ENCODE data around the gene HOXB5. TPM values are rescaled to one million over a fixed set of nuclear protein-coding genes. Genes with fewer than 3 reads are reported as not detected.

The HOXB5 gene
- total and polyA plus RNA-seq, 2 experiments from 2014 or later, result 0.27 to 4.4 TPM

DNA sequence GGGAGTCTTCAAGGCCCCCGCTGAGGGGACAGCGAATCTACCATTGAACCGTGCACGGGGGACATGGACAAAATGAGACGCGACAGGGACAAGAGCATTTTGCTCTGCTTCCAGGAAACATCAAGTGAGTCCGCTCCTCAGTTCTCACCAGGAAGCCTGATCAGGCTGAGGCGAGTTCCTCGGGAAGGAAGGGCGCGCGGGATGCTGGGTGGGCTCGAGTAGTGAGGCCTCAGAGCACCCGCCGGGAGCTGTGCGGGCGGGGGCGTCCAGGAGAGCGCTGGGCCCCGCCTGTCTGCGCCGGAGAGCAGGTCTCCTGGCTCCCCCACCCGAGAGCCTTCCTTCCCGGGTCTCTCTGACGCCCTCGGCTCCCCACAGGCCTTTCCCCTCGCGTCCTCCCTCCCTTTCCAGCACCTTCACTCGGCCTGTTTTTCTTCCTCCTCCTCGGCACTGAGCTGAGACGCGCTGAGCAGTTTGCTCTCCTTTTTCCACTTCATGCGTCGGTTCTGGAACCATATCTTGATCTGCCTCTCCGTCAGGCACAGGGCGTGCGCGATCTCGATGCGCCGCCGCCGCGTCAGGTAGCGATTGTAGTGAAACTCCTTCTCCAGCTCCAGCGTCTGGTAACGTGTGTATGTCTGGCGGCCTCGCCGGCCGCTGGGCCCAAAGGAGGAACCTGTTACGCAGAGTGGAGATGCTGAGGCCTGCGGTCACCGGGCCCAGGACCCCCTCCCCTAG lies 2.6 kb upstream of the HOXB5 start:
- peaks cover 10% of the 10 kb centered on the region for H3K4me1 ChIP-seq (ENCODE audit: insufficient read depth)
- peak; percentile 33 for DNase-seq (ENCODE audit: low spot score)
- H3K36me3 ChIP-seq (replicated peaks; ENCODE audit: insufficient read depth, low read depth), result no peaks in the 10 kb centered on the region
- no peaks in the 10 kb centered on the region for H3K9me2 ChIP-seq (replicated peaks; ENCODE audit: insufficient read depth)
- H4K20me1 ChIP-seq (ENCODE audit: insufficient read depth, poor library complexity, severe bottlenecking), result no peaks in the 10 kb centered on the region
- 12% methylated on average over 49 of the region's 54 CpGs for WGBS (ENCODE audit: low lambda C conversion rate, missing lambda C conversion rate)
- no peak overlapping the region for H2AFZ ChIP-seq
- TF ChIP-seq, protein P1, sequence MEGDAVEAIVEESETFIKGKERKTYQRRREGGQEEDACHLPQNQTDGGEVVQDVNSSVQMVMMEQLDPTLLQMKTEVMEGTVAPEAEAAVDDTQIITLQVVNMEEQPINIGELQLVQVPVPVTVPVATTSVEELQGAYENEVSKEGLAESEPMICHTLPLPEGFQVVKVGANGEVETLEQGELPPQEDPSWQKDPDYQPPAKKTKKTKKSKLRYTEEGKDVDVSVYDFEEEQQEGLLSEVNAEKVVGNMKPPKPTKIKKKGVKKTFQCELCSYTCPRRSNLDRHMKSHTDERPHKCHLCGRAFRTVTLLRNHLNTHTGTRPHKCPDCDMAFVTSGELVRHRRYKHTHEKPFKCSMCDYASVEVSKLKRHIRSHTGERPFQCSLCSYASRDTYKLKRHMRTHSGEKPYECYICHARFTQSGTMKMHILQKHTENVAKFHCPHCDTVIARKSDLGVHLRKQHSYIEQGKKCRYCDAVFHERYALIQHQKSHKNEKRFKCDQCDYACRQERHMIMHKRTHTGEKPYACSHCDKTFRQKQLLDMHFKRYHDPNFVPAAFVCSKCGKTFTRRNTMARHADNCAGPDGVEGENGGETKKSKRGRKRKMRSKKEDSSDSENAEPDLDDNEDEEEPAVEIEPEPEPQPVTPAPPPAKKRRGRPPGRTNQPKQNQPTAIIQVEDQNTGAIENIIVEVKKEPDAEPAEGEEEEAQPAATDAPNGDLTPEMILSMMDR (IDR thresholded peaks at IDR 0.05; ENCODE audit: poor library complexity), result no peak
- peak; percentile 47 for TF ChIP-seq EZH2 (IDR thresholded peaks at IDR 0.05; ENCODE audit: borderline replicate concordance)
- TF ChIP-seq EZH2phosphoT487 (IDR thresholded peaks at IDR 0.05; ENCODE audit: low read depth, severe bottlenecking, unreplicated experiment), result peak; percentile 29
- no peak overlapping the region for H3K4me3 ChIP-seq
- no peaks in the 10 kb centered on the region for H3K79me2 ChIP-seq
- H3K4me2 ChIP-seq, result peak overlapping the region; percentile 92
- H3K9me3 ChIP-seq (ENCODE audit: low read depth), result no peaks in the 10 kb centered on the region
- peak overlapping the region; percentile 4 for H3K27ac ChIP-seq
- peaks cover 95% of the 10 kb centered on the region for H3K27me3 ChIP-seq

DNA sequence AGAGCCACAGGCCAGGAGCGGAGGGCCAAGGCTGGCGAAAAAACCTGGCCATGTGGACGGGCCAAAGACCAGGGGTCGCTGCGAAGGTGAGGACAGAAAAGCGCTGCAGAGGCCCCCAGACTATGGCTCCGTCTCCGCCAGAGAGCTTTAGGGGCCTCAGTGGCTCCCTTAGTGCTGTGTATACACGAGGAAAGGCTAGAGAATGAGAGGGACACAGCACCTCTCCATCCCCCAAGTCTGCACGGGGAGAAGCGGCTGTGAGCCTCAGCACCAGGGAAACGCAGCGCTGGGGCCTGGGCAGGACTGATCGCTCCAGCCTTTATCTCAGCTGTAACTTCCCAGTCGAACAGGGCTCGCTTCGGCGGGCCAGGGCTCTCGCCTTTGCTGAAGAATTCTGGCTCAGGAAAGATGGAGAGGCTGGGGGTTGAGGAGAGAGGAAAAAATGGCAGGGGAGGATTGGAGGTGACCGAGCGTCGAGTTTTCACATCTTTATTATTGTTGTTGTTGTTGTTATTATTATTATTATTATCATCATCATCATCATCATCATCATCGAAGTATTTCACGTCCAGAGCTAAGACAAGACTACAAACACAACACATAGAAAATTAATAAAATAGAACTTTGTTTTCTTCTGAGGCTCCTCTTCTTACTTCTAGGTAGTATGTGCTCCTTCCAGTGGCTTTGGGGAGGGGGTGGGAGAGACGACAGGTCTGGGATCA lies 1.9 kb upstream of the HOXB5 start:
- H3K4me1 ChIP-seq (ENCODE audit: insufficient read depth), result peaks cover 4% of the 10 kb centered on the region
- H3K27ac ChIP-seq, result no peak overlapping the region
- no peaks in the 10 kb centered on the region for H3K79me2 ChIP-seq
- H3K36me3 ChIP-seq (replicated peaks; ENCODE audit: insufficient read depth, low read depth), result no peaks in the 10 kb centered on the region
- H3K27me3 ChIP-seq, result peaks cover 94% of the 10 kb centered on the region
- H3K9me2 ChIP-seq (replicated peaks; ENCODE audit: insufficient read depth), result no peaks in the 10 kb centered on the region
- TF ChIP-seq EZH2 (IDR thresholded peaks at IDR 0.05; ENCODE audit: borderline replicate concordance), result no peak
- TF ChIP-seq, protein P1 (IDR thresholded peaks at IDR 0.05; ENCODE audit: poor library complexity), result no peak
- TF ChIP-seq EZH2phosphoT487 (IDR thresholded peaks at IDR 0.05; ENCODE audit: low read depth, severe bottlenecking, unreplicated experiment), result peak; percentile 35
- WGBS (ENCODE audit: low lambda C conversion rate, missing lambda C conversion rate), result 47% methylated on average over 25 of the region's 25 CpGs
- DNase-seq (ENCODE audit: low spot score), result no peak
- no peak overlapping the region for H3K4me3 ChIP-seq
- no peaks in the 10 kb centered on the region for H3K9me3 ChIP-seq (ENCODE audit: low read depth)
- H3K4me2 ChIP-seq, result peak overlapping the region; percentile 92
- H4K20me1 ChIP-seq (ENCODE audit: insufficient read depth, poor library complexity, severe bottlenecking), result no peaks in the 10 kb centered on the region
- no peak overlapping the region for H2AFZ ChIP-seq

DNA sequence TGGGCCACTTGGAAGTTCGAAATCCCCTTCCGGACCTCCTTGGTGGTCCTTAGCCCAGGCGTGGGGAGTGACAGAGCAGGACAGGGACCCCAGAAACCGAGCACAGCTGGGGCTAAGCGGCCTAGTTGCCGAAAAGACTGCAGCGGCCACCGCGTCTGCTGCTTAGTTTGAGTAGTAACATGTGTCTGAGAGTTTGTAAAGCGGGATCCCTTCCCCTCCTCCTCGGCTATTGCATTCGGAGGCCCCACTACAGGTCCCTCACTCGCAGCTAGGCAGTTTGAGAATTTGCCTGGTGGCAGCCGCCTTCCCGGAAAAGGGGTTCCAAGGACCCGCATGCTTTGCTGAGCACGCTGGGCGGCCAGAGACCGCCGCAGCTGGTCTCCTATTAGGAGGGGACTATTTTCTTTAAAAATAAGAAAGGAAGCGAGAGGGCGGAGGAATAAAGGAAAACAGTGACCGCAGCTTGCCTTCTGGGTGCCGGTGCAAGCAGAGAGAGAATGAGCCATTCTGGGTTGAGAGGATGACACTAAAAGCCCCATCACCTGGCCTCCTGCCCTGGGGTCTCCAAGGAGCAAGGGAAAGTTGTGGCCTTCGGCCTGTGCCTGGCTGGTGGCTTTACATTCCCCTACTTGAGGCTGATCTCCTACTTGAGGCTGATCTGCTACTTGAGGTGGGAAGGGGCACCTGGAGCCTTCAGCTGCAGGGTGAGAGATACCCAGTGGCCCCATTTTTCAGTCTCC lies 1.1 kb upstream of the HOXB5 start:
- Histone ChIP-seq H3K27me3 (peaks cover 94% of the 10 kb centered on the region), H2AFZ (no peak overlapping the region), H3K79me2 (no peaks in the 10 kb centered on the region), H3K4me2 (peak overlapping the region; percentile 92), H3K36me3 (replicated peaks; ENCODE audit: insufficient read depth, low read depth) (no peaks in the 10 kb centered on the region), H4K20me1 (ENCODE audit: insufficient read depth, poor library complexity, severe bottlenecking) (no peaks in the 10 kb centered on the region), H3K27ac (no peak overlapping the region), H3K9me3 (ENCODE audit: low read depth) (no peaks in the 10 kb centered on the region), H3K4me3 (no peak overlapping the region), H3K9me2 (replicated peaks; ENCODE audit: insufficient read depth) (no peaks in the 10 kb centered on the region), H3K4me1 (ENCODE audit: insufficient read depth) (peaks cover 4% of the 10 kb centered on the region)
- peak; percentile 88 for TF ChIP-seq EZH2 (IDR thresholded peaks at IDR 0.05; ENCODE audit: borderline replicate concordance)
- TF ChIP-seq EZH2phosphoT487 (IDR thresholded peaks at IDR 0.05; ENCODE audit: low read depth, severe bottlenecking, unreplicated experiment), result no peak
- TF ChIP-seq, protein P1 (IDR thresholded peaks at IDR 0.05; ENCODE audit: poor library complexity), result no peak
- WGBS (ENCODE audit: low lambda C conversion rate, missing lambda C conversion rate), result 32% methylated on average over 25 of the region's 25 CpGs
- DNase-seq (ENCODE audit: low spot score), result no peak
